H1 (cell line): ENCODE measurements around the gene NKIRAS2. TPM values are rescaled to one million over a fixed set of nuclear protein-coding genes. Genes with fewer than 3 reads are reported as not detected.

Source experiments
- CTCF ChIA-PET: fragments of 300-600 bp; sonication (Branson Sonifier 250); formaldehyde crosslinking; loops from one replicate; lab custom pipeline; 2021; ENCODE audit not compliant: partially characterized antibody; lab: Charles Lee
- POLR2A ChIA-PET: fragments of 300-600 bp; sonication (Branson Sonifier 250); formaldehyde crosslinking; loops from one replicate; lab custom pipeline; 2021; ENCODE audit warnings: inconsistent platforms; ENCODE audit not compliant: partially characterized antibody; lab: Charles Lee
- DNase-seq, 2 experiments: peaks; one replicate each; pipeline versions ENCODE4 v3.0.0 to v3.0.0-alpha.2; 2010 to 2022; ENCODE audit warnings: low spot score in 2 of 2, low read depth in 1 of 2, mixed read lengths in 1 of 2
- FAIRE-seq: peaks from 2 replicates; lab custom pipeline; 2011; peaks lifted over from hg19 to GRCh38; lab: Jason Lieb, UNC
- H2AFZ ChIP-seq: 2 replicates; pipeline ENCODE4 v1.8.1; 2012; ENCODE audit warnings: low read length, inconsistent platforms
- H2AK5ac ChIP-seq: 2 replicates; pipeline ENCODE4 v1.6.1; 2013; ENCODE audit warnings: low read depth, low read length
- H2BK120ac ChIP-seq: replicated peaks from 2 replicates; pipeline ENCODE3; 2013; ENCODE audit warnings: low read depth, low read length, inconsistent platforms
- H2BK12ac ChIP-seq: 2 replicates; pipeline ENCODE4 v1.6.1; 2013; ENCODE audit warnings: low read depth, low read length
- H2BK15ac ChIP-seq: 2 replicates; pipeline ENCODE4 v1.6.1; 2013; ENCODE audit warnings: low read length
- H2BK20ac ChIP-seq: 2 replicates; pipeline ENCODE4 v1.6.1; 2013; ENCODE audit warnings: low read length
- H2BK5ac ChIP-seq: 2 replicates; pipeline ENCODE4 v1.6.1; 2013; ENCODE audit warnings: low read depth, low read length
- H3K14ac ChIP-seq: 2 replicates; pipeline ENCODE4 v1.6.1; 2013; ENCODE audit warnings: inconsistent platforms; ENCODE audit not compliant: insufficient read length
- H3K18ac ChIP-seq: 2 replicates; pipeline ENCODE4 v1.6.1; 2013; ENCODE audit warnings: low read length; ENCODE audit errors: extremely low read depth
- H3K23ac ChIP-seq: 2 replicates; pipeline ENCODE4 v1.6.1; 2013; ENCODE audit warnings: inconsistent platforms; ENCODE audit not compliant: insufficient read length
- H3K23me2 ChIP-seq: 2 replicates; pipeline ENCODE4 v1.6.1; 2013; ENCODE audit warnings: low read depth, low read length
- H3K27ac ChIP-seq: 2 replicates; pipeline ENCODE4 v1.6.1; 2011; ENCODE audit warnings: low read depth, low read length, inconsistent platforms
- H3K27me3 ChIP-seq, 4 experiments: replicated peaks in 1 of 4; 1 replicate in 1 of 4; 2 replicates in 3 of 4; pipeline versions ENCODE4 v1.6.1 to v1.8.1; 2011 to 2013; ENCODE audit warnings: low read length in 3 of 4, mild to moderate bottlenecking in 3 of 4, inconsistent platforms in 2 of 4, mixed read lengths in 2 of 4, moderate library complexity in 1 of 4; ENCODE audit not compliant: control insufficient read depth in 3 of 4, insufficient read depth in 3 of 4; ENCODE audit errors: extremely low read depth in 1 of 4
- H3K36me3 ChIP-seq, 4 experiments: 2 replicates each; pipeline versions ENCODE4 v1.6.1 to v1.8.1; 2011 to 2013; ENCODE audit warnings: mild to moderate bottlenecking in 4 of 4, low read length in 3 of 4, moderate library complexity in 2 of 4, control low read depth in 1 of 4, inconsistent platforms in 1 of 4; ENCODE audit not compliant: insufficient read depth in 4 of 4, control insufficient read depth in 2 of 4
- H3K4ac ChIP-seq: replicated peaks from 2 replicates; pipeline ENCODE3; 2013; ENCODE audit warnings: low read length, low read depth, mixed read lengths, inconsistent platforms; ENCODE audit not compliant: insufficient read length
- H3K4me1 ChIP-seq, 4 experiments: replicated peaks in 1 of 4; 1 replicate in 1 of 4; 2 replicates in 3 of 4; pipeline versions ENCODE4 v1.6.1 to v1.8.1; 2011 to 2013; ENCODE audit warnings: low read length in 3 of 4, inconsistent platforms in 2 of 4, mixed read lengths in 1 of 4; ENCODE audit not compliant: insufficient read depth in 4 of 4, control insufficient read depth in 3 of 4
- H3K4me2 ChIP-seq, 2 experiments: 2 replicates each; pipeline versions ENCODE4 v1.6.1 to v1.8.1; 2011 to 2013; ENCODE audit warnings: low read depth in 2 of 2, low read length in 2 of 2, control low read depth in 1 of 2, inconsistent platforms in 1 of 2, mild to moderate bottlenecking in 1 of 2; ENCODE audit not compliant: insufficient read depth in 1 of 2
- H3K4me3 ChIP-seq, 4 experiments: fragments of 200-600, 300-600 bp in 1 of 4; sonication (generic), shearing (Covaris generic), sonication (Bioruptor Twin) in 1 of 4; 2 replicates each; pipeline versions ENCODE4 v1.5.1 to v1.8.1; 2011 to 2016; ENCODE audit warnings: low read length in 4 of 4, low read depth in 3 of 4, control low read depth in 2 of 4, inconsistent platforms in 2 of 4, mild to moderate bottlenecking in 2 of 4, mixed read lengths in 1 of 4, moderate library complexity in 1 of 4; ENCODE audit not compliant: insufficient read depth in 2 of 4; ENCODE audit errors: extremely low read depth in 1 of 4
- H3K56ac ChIP-seq: replicated peaks from 2 replicates; pipeline ENCODE3; 2013; ENCODE audit warnings: low read depth, mild to moderate bottlenecking, mixed read lengths, low read length, inconsistent platforms; ENCODE audit not compliant: insufficient read length
- H3K79me1 ChIP-seq: 2 replicates; pipeline ENCODE4 v1.6.1; 2013; ENCODE audit warnings: low read depth, low read length, control low read depth
- H3K79me2 ChIP-seq, 2 experiments: 2 replicates each; pipeline versions ENCODE4 v1.6.1 to v1.8.1; 2012 to 2013; ENCODE audit warnings: low read length in 2 of 2, mild to moderate bottlenecking in 2 of 2, inconsistent platforms in 1 of 2; ENCODE audit not compliant: insufficient read depth in 2 of 2, control insufficient read depth in 1 of 2
- H3K9ac ChIP-seq, 4 experiments: replicated peaks in 1 of 4; 1 replicate in 1 of 4; 2 replicates in 3 of 4; pipeline versions ENCODE4 v1.6.1 to v1.8.1; 2011 to 2013; ENCODE audit warnings: low read depth in 3 of 4, low read length in 3 of 4, control low read depth in 2 of 4, mild to moderate bottlenecking in 2 of 4, moderate library complexity in 2 of 4, inconsistent platforms in 1 of 4; ENCODE audit errors: extremely low read depth in 1 of 4
- H3K9me3 ChIP-seq, 2 experiments: 2 replicates each; pipeline versions ENCODE4 v1.6.1 to v1.8.1; 2012 to 2013; ENCODE audit warnings: mild to moderate bottlenecking in 2 of 2, moderate library complexity in 2 of 2, control low read depth in 1 of 2, inconsistent platforms in 1 of 2, low read depth in 1 of 2, low read length in 1 of 2, mixed read lengths in 1 of 2; ENCODE audit not compliant: insufficient read depth in 2 of 2
- H4K20me1 ChIP-seq, 2 experiments: replicated peaks in 1 of 2; 2 replicates each; pipeline versions ENCODE3 to v1.8.1; 2011 to 2013; ENCODE audit warnings: inconsistent platforms in 2 of 2, low read length in 2 of 2, mild to moderate bottlenecking in 1 of 2; ENCODE audit not compliant: insufficient read depth in 2 of 2, control insufficient read depth in 1 of 2
- H4K5ac ChIP-seq: 2 replicates; pipeline ENCODE4 v1.6.1; 2013; ENCODE audit warnings: low read length, low read depth, mixed read lengths, inconsistent platforms; ENCODE audit not compliant: insufficient read length
- H4K8ac ChIP-seq: 2 replicates; pipeline ENCODE4 v1.8.0; 2013; ENCODE audit warnings: mild to moderate bottlenecking, moderate library complexity, low read length, inconsistent platforms; ENCODE audit not compliant: insufficient read depth; ENCODE audit errors: extremely low read depth
- H4K91ac ChIP-seq: replicated peaks from 2 replicates; pipeline ENCODE3; 2013; ENCODE audit warnings: low read length, mixed read lengths, inconsistent platforms; ENCODE audit not compliant: insufficient read length
- CBX8 ChIP-seq: fragments of 300-800, 300-1000 bp; sonication (generic); IDR thresholded peaks from 2 replicates; pipeline ENCODE4 v1.7.1; 2016; ENCODE audit warnings: low read depth, low read length, borderline replicate concordance
- CHD1 ChIP-seq: IDR thresholded peaks from 2 replicates; pipeline ENCODE4 v1.6.1; 2012; ENCODE audit warnings: low read depth, low read length, improper control_type of control experiment
- CHD2 ChIP-seq: IDR thresholded peaks from 2 replicates; pipeline ENCODE4 v1.6.1; 2012; ENCODE audit warnings: low read length, improper control_type of control experiment
- FOSL1 ChIP-seq: IDR thresholded peaks from 2 replicates; pipeline ENCODE4 v1.6.1; 2011; ENCODE audit warnings: mild to moderate bottlenecking, low read depth, low read length, moderate library complexity; ENCODE audit not compliant: insufficient read depth
- HDAC2 ChIP-seq, 2 experiments: fragments of 300-600 bp in 1 of 2; sonication (generic) in 1 of 2; IDR thresholded peaks; 2 replicates each; pipeline ENCODE4 v1.6.1; 2011 to 2012; ENCODE audit warnings: low read depth in 2 of 2, low read length in 2 of 2, mild to moderate bottlenecking in 2 of 2, moderate library complexity in 2 of 2, borderline replicate concordance in 1 of 2, inconsistent platforms in 1 of 2
- NANOG ChIP-seq: IDR thresholded peaks from 2 replicates; pipeline ENCODE4 v1.6.1; 2011; ENCODE audit warnings: low read length, low read depth, mild to moderate bottlenecking, inconsistent platforms; ENCODE audit not compliant: insufficient read depth, poor library complexity, severe bottlenecking
- POU5F1 ChIP-seq: IDR thresholded peaks from 2 replicates; pipeline ENCODE4 v1.6.1; 2011; ENCODE audit warnings: low read depth, mild to moderate bottlenecking, low read length, moderate library complexity
- TAF7 ChIP-seq: optimal IDR thresholded peaks from 2 replicates; pipeline ENCODE3; 2011; ENCODE audit warnings: low read depth, mild to moderate bottlenecking, inconsistent platforms, low read length, moderate library complexity, borderline replicate concordance
- TEAD4 ChIP-seq: IDR thresholded peaks from 2 replicates; pipeline ENCODE4 v1.6.1; 2012; ENCODE audit warnings: low read depth, low read length, inconsistent platforms, mixed read lengths
- WGBS, 2 experiments: shearing (Covaris generic) in 1 of 2; methylation state at CpG; one replicate each; pipeline versions ENCODE4 v1.1.6 to v1.1.7; 2013 to 2015; ENCODE audit warnings: low lambda C conversion rate in 2 of 2, mixed read lengths in 2 of 2, inconsistent platforms in 1 of 2, low coverage in 1 of 2, missing lambda C conversion rate in 1 of 2; ENCODE audit not compliant: insufficient replicate concordance in 2 of 2, insufficient coverage in 1 of 2, insufficient read length in 1 of 2; ENCODE audit errors: extremely low coverage in 1 of 2, missing lambda C conversion rate in 1 of 2; 5-methylcytosine and 5-hydroxymethylcytosine counted together
- polyA plus RNA-seq, 7 experiments: library from polyadenylated mRNA; depleted of rRNA in 3 of 7; stranded (reverse) in 5 of 7; unstranded in 2 of 7; fragments of >200 nt in 5 of 7; fragments of 200-250 nt in 2 of 7; gene quantifications; 1 replicate in 5 of 7; 2 replicates in 1 of 7; 4 replicates in 1 of 7; pipeline versions ENCODE4 v1.2.1 to v1.2.3, GENCODE V29; 2011 to 2013; ENCODE audit warnings: missing spikeins in 2 of 7, mixed read lengths in 2 of 7
- total RNA-seq: library from RNA; stranded (reverse); fragmentation: NEBNext Ultra II Directional; extraction: Animal tissue kit (Norgen Biotek cat#: 25700); gene quantifications from 2 replicates; pipeline ENCODE4 v1.2.1, GENCODE V29; 2021
- TF ChIP-seq, protein P1 (sequence below): IDR thresholded peaks from 2 replicates; pipeline ENCODE4 v1.6.1; 2011; ENCODE audit warnings: low read length, improper control_type of control experiment

Gene NKIRAS2
- total and polyA plus RNA-seq, 2 of the 8 experiments (the other 6 are each of a cell fraction or from before 2014, with no cell fraction given): 34.5 to 51.1 TPM

GRCh38 chr17:42053731-42054500, 34.0 kb downstream of the NKIRAS2 start:
- Histone ChIP-seq H3K9ac (no peak overlapping the region), H3K23ac (no peak overlapping the region), H4K20me1 (no peaks in the 10 kb centered on the region), H2BK12ac (peak overlapping the region; percentile 35; the same call in 1 of the 2 replicates), H3K14ac (no peak overlapping the region), H3K27me3 (peaks cover 0 to 4% (median 1%) of the 10 kb centered on the region in 4 experiments; a peak in 3 of 7 replicates), H2AK5ac (no peak overlapping the region), H3K27ac (no peak overlapping the region), H4K5ac (no peak overlapping the region), H3K23me2 (peaks cover 8% of the 10 kb centered on the region; the same call in 1 of the 2 replicates), H3K4me2 (peak overlapping the region in 1 of 2 experiments; percentile 16; a peak in 1 of 4 replicates), H2AFZ (no peak overlapping the region), H3K79me2 (no peaks in the 10 kb centered on the region), H3K4me1 (peaks cover 0 to 28% (median 14%) of the 10 kb centered on the region in 4 experiments; a peak in 6 of 7 replicates), H3K18ac (no peak overlapping the region; the same call in 1 of the 2 replicates), H2BK120ac (no peak overlapping the region), H2BK15ac (peak overlapping the region; percentile 67; the same call in 1 of the 2 replicates), H3K4ac (peak overlapping the region; percentile 2), H2BK20ac (no peak overlapping the region), H3K56ac (no peak overlapping the region), H4K8ac (no peak overlapping the region), H3K36me3 (no peaks in the 10 kb centered on the region), H2BK5ac (peak overlapping the region; percentile 27; the same call in 1 of the 2 replicates), H3K9me3 (no peaks in the 10 kb centered on the region), H4K91ac (no peak overlapping the region), H3K79me1 (no peaks in the 10 kb centered on the region), H3K4me3 (no peak overlapping the region)
- WGBS, 2 experiments: 54% methylated on average over 7 of the region's 12 CpGs; no CpG with 5 or more reads in 1 of the 2 experiments
- ChIA-PET CTCF (interaction anchor here (0.8 to 17.0 kb wide), 14 partner anchors 8 to 60 kb away, joined by 3 to 381 read pairs (median 6); partner anchors contain the start of genes DHX58, HSPB9, KAT2A and NKIRAS2), POLR2A (interaction anchor here (0.9 to 1.9 kb wide), 5 partner anchors 13 to 48 kb away, joined by 3 to 4 read pairs (median 4); no protein-coding TSS in a partner anchor)
- no peak for DNase-seq
- no peak for FAIRE-seq
- TF ChIP-seq TEAD4 (no peak), TAF7 (no peak), NANOG (no peak), CHD1 (no peak), POU5F1 (no peak), CHD2 (no peak), CBX8 (no peak), HDAC2 (IDR thresholded peaks at IDR 0.05; ENCODE audit: borderline replicate concordance in 1 of 2, low read depth in 2 of 2, low read length in 2 of 2) (no peak), FOSL1 (no peak)
- TF ChIP-seq, protein P1, sequence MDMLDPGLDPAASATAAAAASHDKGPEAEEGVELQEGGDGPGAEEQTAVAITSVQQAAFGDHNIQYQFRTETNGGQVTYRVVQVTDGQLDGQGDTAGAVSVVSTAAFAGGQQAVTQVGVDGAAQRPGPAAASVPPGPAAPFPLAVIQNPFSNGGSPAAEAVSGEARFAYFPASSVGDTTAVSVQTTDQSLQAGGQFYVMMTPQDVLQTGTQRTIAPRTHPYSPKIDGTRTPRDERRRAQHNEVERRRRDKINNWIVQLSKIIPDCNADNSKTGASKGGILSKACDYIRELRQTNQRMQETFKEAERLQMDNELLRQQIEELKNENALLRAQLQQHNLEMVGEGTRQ: no peak
